Stimulated activated CD8-positive, alpha-beta memory T cell treated with anti-CD3 and anti-CD28 coated beads, Interleukin-7, amount 100 ng/mL, for 1 hour (primary cell): Measurements from ENCODE around the gene LRRC71.

Experiments used
- DNase-seq, 2 donors: peaks; one replicate each; pipeline ENCODE4 v3.0.0-alpha.2; 2020; ENCODE audit warnings: low read depth in 2 of 2

Gene LRRC71

DNA sequence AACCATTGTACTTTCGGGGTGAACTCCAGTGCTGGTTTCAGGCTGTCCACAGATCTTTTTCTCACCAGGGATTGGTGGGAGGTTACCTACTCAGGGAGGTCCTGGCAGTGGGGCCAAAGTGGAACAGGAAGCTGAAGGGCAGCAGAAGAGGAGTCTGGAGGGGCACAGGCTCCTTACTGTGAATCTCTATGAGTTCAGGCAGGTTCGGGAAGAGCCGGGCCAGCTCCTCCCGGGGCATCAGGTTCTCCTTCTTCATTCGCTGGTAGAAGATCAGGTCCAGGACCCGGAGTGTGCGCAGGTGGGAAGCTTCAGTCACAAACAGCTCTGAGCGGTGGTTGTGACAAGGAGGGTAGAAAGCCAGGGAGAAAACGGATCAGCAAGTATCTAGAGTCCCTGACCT lies 26.7 kb downstream of the LRRC71 start:
- no peak for DNase-seq

DNA sequence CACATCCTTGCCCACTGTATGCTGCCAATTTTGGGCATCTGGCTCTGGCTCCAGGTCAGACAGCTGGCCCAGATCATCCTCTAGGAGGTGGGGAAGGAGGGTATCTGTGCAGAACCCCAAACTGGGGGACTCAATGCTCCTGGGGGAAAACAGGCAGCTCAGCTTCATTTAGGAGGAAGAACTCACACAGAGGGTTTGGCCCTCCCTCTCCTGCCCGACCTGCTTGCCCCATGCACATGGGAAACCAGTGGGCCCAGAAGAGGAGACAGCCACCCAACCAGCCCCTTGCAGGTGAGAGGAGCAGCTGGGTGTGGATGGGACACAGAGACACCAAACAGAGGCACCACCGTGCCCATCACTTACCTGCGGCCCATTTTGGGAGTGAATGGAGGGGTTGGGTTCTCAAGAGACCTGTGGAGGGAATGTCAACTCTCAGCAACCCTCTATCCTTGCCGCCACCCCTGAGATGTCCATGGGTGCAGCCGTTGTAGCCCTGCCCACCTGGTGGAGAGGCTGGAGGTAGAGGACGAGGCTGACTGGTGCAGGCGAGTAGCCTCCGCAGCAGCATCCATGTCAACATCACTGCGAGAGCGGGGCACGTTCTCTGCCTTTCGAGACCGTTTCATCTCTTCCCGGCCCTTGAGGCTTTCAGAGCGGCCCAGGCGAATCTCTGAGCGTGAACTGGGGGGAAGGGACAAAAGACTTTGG lies 27.5 kb downstream of the LRRC71 start:
- no peak for DNase-seq

DNA sequence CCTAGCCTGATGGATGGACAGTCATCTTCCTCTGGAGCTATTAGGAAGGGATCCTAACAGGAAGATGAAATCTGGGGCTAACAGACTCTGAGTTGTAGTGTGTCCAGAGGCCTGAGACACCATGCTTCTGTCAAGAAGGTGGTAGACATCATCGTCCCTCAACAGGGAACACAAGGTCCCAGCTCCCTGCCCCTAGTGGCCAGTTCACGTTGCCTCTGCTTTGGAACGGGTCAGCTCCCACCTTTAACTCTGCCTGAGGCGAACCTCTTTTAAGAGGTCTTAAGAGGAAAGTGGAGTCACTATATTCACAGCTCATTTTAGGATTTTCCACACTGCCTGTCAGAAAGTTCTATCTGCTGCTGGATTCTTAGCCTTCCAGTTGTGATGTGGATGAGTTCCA lies 28.3 kb downstream of the LRRC71 start:
- DNase-seq, result no peak

DNA sequence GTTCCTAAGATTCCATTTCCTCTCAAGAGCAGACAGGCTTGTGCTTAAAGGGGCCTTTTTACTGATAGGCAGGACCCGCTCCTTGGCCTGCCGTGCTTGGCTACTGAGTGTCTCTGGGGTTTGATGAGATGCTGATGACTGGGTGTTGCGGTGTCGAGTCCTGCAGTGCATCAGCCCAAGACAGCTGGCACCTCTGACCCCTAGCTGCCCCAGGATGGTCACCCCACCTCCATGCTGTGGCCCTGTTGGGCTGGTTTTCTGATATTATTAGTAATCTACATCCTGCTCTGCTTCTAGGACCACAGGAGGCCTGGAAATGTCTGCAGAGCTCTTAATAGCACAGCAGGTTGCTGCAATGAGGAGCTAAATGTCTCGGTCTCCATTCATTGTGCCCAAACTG lies 28.7 kb downstream of the LRRC71 start:
- DNase-seq, result no peak

DNA sequence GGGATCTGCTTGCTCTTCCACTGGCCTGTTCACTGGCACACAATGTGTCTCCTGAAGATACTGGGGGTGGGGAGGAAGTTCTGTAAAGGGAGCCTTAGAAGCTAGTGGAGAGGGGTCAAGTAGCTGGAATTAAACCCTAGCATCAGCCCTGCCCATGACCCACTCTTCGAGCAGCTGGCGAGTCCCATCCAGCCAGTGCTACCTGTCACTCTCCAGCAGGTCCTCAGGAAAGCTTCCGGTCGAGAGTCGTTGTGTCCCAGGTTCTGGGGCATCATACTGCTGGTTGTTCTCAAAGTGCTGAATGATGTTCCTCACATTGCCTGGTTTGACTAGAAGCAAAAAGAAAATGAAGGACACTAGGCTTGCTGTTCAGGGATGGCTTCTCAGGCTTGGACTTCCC lies 30.9 kb downstream of the LRRC71 start:
- no peak for DNase-seq

DNA sequence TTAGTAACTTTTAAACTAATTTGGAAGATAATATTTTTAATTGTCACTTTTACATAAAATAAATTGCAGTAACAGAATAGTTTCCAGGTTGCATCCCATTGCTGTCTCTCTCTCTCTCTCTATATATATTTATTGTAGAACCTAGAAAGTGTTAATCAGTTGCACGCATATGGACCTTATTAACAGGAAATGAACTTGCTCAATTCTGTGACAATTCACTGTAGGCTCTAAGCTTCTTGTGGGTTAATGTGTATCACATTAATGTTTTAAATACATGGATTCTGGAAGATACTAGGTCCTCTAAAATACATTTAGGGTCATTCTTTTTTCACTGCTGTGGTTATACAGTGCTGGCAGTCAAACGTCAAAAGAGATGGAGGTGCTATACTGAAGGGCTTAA lies 33.1 kb downstream of the LRRC71 start:
- DNase-seq, result no peak

DNA sequence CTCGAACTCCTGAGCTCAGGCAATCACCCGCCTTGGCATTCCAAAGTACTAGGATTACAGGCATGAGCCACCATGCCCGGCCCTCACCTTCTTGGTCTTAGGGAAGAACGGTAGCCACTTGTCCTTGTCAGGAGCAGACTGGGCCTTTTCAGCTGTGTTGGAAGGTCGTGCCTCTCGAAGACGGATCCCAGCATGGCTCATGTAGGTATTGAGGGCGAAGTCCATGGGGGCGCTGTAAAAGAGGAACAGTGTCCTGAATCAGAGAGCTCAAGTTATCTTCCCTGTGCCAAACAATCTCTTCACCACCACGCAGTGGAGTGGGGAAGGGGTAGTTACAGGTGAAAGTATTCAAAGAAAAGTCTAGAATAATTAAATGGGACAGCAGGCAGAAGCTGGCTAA lies 35.9 kb downstream of the LRRC71 start:
- no peak for DNase-seq

DNA sequence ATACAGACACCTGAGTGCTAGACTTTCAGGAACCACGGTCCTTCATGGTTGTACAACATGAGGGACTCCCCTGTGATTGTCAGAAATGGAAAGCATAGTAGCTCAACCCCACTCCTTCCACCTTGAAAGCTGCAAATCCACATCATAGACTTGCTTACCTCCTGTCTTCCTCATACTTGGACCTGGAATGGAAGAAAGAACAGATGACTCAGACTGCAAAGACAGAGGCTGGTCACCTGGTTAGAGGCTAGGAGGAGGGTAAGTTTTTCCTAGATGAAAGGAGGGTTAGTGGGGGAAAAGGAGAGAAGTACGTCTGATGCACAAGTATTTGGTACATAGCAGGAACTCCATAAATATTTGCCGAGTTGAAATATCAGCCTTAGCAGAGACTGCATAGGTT lies 37.2 kb downstream of the LRRC71 start:
- DNase-seq, result no peak

DNA sequence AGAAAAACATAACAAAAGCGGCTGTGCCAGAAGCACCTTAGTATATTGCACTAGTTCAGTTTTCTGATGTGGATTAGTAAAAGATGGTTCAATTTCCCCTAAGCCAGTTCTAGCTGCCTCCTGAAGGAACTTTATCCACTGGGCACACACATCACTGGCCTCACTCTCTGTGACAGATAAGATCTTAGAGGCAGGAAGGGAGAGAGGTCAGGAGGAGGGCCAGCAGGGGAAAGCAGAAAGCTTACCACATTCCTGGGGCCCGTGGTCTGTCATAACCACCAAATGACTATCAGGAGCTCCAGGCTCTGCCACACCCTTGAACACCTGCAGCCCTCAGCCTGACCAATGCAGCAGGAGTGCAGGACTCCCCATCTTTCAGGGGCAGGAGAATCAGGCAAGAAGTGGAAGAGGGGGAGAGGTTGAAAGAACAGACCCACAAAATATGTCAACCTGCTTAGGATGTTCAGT lies 37.8 kb downstream of the LRRC71 start:
- no peak for DNase-seq

DNA sequence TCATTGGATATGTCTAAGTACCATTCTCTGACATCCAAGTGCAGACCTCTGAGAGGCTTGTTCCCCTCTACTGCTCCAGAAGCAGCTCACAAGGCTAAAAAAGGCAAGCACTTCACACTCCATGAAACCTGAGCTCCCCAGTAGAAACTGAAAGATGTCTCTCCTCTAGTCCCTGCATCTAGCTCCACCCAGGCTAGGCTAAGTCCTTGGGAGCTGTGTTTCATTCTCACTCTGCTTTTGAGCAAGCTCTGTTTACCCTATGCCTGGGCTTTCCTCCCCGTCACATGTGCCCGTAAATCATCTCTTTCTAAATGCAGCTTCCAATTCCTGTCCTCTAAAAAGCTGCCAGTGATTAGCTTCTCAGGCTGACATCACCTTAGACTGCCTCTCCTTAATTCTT lies 39.0 kb downstream of the LRRC71 start:
- no peak for DNase-seq

DNA sequence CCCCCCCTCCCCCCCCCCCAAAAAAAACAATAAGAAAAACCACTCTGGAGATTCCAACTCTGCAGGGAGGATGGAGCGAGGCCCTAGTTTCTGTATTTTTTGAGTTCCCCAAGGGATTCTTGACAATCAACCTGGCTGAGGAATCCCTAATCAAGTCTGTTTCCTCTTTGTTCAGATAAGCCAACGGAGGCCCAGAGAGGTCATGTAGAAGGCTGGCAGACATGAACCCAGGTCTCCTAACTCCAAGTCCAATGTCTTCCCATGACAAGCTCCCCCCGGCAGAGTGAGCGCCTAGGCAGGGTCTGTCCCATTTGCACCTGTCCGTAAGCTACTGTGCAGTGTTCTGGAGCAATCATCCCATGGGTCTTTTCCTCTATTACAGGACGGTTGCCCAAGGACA lies 39.5 kb downstream of the LRRC71 start:
- no peak for DNase-seq

DNA sequence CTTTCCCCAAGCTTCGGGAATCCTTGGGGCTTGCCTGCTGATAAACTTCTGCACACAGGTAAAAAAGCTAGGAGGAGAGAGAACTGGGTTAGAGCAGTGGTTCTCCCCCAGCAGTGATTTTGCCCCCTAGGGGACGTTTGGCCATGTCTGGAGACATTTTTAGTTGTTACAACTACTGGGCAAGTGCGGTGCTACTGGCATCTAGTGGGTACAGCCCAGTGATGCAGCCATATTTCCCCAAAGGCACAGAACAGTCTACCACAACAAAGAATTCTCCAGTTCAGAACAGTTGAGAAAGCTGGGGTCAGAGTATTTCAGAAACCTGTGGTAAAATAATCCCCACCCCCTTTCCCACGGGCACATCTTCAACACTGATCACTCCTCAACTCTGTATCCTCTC lies 41.3 kb downstream of the LRRC71 start:
- DNase-seq, result no peak

DNA sequence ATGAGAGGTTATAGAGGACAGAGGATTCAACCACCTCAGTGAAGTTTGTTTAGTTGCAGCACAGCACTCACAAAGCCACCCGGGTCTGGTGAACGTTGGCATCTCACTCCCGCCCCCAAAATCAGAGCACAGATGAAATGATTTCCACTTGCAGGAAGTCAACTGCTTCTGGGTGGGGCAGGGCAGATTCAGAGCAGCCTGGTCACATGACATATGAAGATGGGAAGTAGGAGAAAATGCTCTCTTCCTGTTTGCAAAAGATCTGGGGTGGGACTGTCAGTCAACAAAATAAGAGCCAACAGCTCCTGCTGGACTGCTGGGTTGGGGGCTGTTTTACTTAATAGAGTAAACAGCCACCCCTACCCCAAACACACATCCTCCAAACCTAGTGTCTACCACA lies 43.2 kb downstream of the LRRC71 start:
- DNase-seq, result peak in 1 of 2 donors; percentile 3

DNA sequence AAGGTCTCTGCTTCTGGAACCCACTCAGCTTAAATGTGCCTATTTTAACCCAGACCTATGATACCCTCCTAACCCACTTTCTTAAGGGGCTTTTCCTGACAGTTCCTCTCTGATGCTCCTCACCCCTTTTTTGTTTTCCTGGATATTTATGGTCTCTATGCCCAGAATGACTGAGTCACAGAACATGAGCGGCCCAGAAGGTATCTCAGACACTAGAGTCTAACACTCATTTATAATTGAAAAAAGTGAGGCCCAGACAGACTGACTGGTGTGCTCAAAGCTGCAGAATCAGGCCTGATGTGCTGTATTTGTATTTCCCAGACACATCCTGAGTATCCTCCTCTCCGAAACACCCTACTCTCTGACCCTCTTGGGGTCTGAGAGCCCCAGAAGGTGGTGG lies 44.0 kb downstream of the LRRC71 start:
- no peak for DNase-seq

DNA sequence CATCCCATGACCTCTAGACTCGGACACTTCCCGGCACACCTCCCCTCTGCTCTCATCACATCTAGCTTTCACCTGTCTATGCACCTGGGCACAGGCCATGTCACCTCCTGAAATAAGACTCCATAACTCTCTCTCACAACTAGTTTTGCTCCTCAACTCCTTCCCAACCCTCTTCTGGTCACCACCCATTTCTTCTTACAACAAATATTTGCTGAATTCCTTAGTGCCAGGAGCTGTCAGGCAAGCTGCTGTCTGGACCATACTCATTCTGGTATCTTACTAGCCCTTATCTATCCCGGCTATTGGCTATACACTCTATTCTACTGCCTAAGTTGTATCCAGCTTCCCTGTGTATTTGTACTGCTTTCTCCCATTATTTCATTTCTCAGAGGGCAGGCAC lies 49.1 kb downstream of the LRRC71 start:
- no peak for DNase-seq

DNA sequence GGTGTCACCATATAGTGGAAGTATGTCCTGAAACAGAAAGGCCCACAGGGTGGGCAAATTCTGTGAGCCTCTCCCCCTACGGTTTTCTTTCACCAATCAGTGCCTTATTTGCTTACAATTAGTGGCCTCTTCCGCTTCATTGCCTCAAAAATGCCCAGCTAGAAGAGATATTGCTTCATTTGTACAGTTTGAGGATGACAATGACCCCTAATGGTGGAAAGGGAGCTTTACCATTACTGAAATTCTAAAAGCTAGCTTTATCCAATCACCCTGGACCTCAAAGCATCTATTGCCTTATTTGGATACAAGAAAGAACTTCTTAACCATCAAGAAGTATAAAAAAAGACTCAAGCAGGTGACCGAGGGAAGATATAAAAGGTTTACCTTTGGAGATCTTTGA lies 49.6 kb downstream of the LRRC71 start:
- DNase-seq, result no peak

DNA sequence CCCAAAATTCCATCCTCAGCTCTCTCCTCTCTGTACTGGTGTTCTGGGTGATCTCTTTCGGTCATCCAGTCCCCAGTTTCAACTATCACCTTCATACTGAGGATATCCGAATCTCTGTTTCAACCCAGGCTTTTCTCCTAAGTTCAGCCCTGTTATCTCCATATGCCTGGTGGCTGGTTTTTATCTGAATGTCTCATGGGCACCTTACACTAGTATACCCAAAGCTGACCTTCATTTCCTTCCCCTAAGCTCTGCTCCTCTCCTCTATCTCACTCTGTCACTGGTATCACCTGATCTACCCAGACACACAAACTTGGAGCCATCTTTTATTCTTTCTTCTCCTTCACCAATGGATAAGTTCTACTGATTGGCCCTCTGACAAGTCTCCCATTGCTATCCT lies 53.0 kb downstream of the LRRC71 start:
- no peak for DNase-seq

DNA sequence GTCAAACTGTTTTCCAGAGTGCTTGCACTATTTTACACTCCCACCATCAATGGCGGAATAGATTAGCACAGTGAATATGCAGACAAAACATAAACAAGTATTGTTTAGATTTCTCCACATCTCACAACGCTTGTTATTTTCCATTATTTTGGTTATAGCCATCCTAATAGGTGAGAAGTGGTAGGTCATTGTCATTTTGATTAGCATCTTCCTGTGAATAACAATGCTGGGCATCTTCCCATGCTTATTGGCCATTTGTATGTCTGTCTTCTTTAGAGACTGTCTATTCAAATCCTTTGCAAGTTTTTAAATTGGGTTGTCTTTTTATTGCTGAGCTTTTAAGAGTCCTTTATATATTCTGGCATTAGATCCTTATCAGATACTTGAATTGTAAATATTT lies 54.7 kb downstream of the LRRC71 start:
- DNase-seq, result no peak

DNA sequence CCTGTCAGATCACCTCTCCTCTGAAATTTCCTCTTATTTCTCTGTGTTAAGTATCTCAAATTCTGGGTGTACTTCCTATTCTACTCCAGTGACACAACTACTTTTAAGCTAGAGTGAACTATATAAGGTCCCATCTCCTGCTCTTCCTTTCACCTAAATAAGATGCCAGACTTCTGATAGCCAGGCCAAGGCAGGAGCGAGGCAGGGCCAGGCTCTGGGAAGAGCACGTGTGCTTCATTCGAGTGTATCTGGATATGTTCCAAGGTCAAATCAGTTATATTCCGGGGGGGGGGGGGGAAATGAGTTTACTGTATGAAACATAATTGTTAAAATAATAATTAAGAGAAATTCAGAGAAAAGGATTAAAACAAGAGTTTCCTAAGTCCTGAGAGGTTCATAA lies 60.1 kb downstream of the LRRC71 start:
- DNase-seq, result no peak
